HepG2 (cell line): ENCODE results near the gene TRIM28. TPM values are rescaled to one million over a fixed set of nuclear protein-coding genes. Genes with fewer than 3 reads are reported as not detected.

Source experiments
- ATAC-seq: fragments of 200-7000 bp; cut with Tn5 transposase; 3 replicates; pipeline ENCODE4 v1.9.1; 2020; ENCODE audit warnings: mild to moderate bottlenecking, moderate library complexity
- BruUV-seq: library from RNA; stranded (reverse); fragments of 400-500 nt; replicated peaks from 2 replicates; lab custom pipeline; 2021; lab: Mats Ljungman, UMichigan
- CTCF ChIA-PET: fragments of 300-600 bp; formaldehyde crosslinking; extraction: SDS; loops from one replicate; lab custom pipeline; 2021; ENCODE audit warnings: low total read pairs, inconsistent platforms, low intra/inter-chr PET ratio; lab: Yijun Ruan, JAX
- POLR2A ChIA-PET: fragments of 350-600 bp; sonication (Branson Sonifier 250); formaldehyde crosslinking; loops from one replicate; lab custom pipeline; 2020; ENCODE audit warnings: antibody characterized with exemption, inconsistent platforms; lab: Yijun Ruan, JAX
- DNase-seq: peaks from one replicate; pipeline ENCODE4 v3.0.0-alpha.2; 2015; ENCODE audit warnings: low spot score
- FAIRE-seq: peaks from 3 replicates; lab custom pipeline; 2011; peaks lifted over from hg19 to GRCh38; lab: Jason Lieb, UNC
- H2AFZ ChIP-seq: one replicate; pipeline ENCODE4 v1.6.1; 2011; ENCODE audit warnings: low read length, inconsistent platforms
- H3K27ac ChIP-seq: fragments of 300-600 bp; 3 replicates; pipeline ENCODE4 v1.8.0; 2011; ENCODE audit warnings: mixed run types, mild to moderate bottlenecking, mixed read lengths, low read length, inconsistent platforms; ENCODE audit not compliant: insufficient read depth; ENCODE audit errors: extremely low read length
- H3K27me3 ChIP-seq, 2 experiments: fragments of 200-600 bp in 1 of 2; 2 replicates in 1 of 2; 3 replicates in 1 of 2; pipeline versions ENCODE4 v1.6.0 to v1.8.0; 2011; ENCODE audit warnings: low read length in 2 of 2, mild to moderate bottlenecking in 2 of 2, moderate library complexity in 2 of 2, inconsistent platforms in 1 of 2; ENCODE audit not compliant: insufficient read depth in 2 of 2, control insufficient read depth in 1 of 2
- H3K36me3 ChIP-seq, 2 experiments: fragments of 200-600 bp in 1 of 2; replicated peaks in 1 of 2; 2 replicates in 1 of 2; 3 replicates in 1 of 2; pipeline versions ENCODE4 v1.5.1 to v1.8.0; 2011; ENCODE audit warnings: low read length in 2 of 2, inconsistent platforms in 1 of 2; ENCODE audit not compliant: insufficient read depth in 2 of 2, control insufficient read depth in 1 of 2
- H3K4me1 ChIP-seq: 2 replicates; pipeline ENCODE4 v1.5.1; 2012; ENCODE audit warnings: low read length, inconsistent platforms; ENCODE audit not compliant: insufficient read depth
- H3K4me2 ChIP-seq: 2 replicates; pipeline ENCODE4 v1.6.0; 2011; ENCODE audit warnings: low read depth, low read length, inconsistent platforms
- H3K4me3 ChIP-seq, 3 experiments: fragments of 200-600 bp in 1 of 3; sonication (generic), shearing (Covaris generic) in 1 of 3; replicated peaks in 1 of 3; 2 replicates each; pipeline ENCODE4 v1.5.1; 2011 to 2016; ENCODE audit warnings: low read length in 3 of 3, inconsistent platforms in 2 of 3, low read depth in 2 of 3, mild to moderate bottlenecking in 2 of 3, control low read depth in 1 of 3, mixed read lengths in 1 of 3; ENCODE audit not compliant: insufficient read depth in 1 of 3
- H3K79me2 ChIP-seq: one replicate; pipeline ENCODE4 v1.6.1; 2011; ENCODE audit warnings: low read length, inconsistent platforms; ENCODE audit not compliant: insufficient read depth
- H3K9ac ChIP-seq: 2 replicates; pipeline ENCODE4 v1.6.0; 2011; ENCODE audit warnings: mild to moderate bottlenecking, low read depth, low read length, inconsistent platforms; ENCODE audit not compliant: insufficient read depth
- H3K9me3 ChIP-seq: 2 replicates; pipeline ENCODE4 v1.5.1; 2012; ENCODE audit warnings: mild to moderate bottlenecking, low read length
- H4K20me1 ChIP-seq: 2 replicates; pipeline ENCODE4 v1.6.0; 2011; ENCODE audit warnings: inconsistent platforms, mild to moderate bottlenecking, low read length, moderate library complexity; ENCODE audit not compliant: insufficient read depth
- CC2D1A ChIP-seq: sonication (generic); formaldehyde crosslinking; IDR thresholded peaks from 2 replicates; pipeline ENCODE4 v1.8.1; 2023; ENCODE audit warnings: mild to moderate bottlenecking, missing genetic modification reagents
- CTCF ChIP-seq: sonication (generic); formaldehyde crosslinking; IDR thresholded peaks from 2 replicates; pipeline ENCODE4 v1.5.0; 2020; ENCODE audit warnings: mild to moderate bottlenecking, missing genetic modification reagents, moderate library complexity
- EEA1 ChIP-seq: sonication (generic); formaldehyde crosslinking; IDR thresholded peaks from 2 replicates; pipeline ENCODE4 v1.5.1; 2020; ENCODE audit warnings: mild to moderate bottlenecking, missing genetic modification reagents, borderline replicate concordance
- ETV5 ChIP-seq: IDR thresholded peaks from 2 replicates; pipeline ENCODE4 v1.6.1; 2018; ENCODE audit warnings: missing biosample characterization, missing genetic modification reagents, inconsistent platforms, borderline replicate concordance
- MED13 ChIP-seq: sonication (generic); formaldehyde crosslinking; IDR thresholded peaks from 2 replicates; pipeline ENCODE4 v1.5.0; 2020; ENCODE audit warnings: missing genetic modification reagents
- MLLT10 ChIP-seq: sonication (generic); formaldehyde crosslinking; IDR thresholded peaks from 2 replicates; pipeline ENCODE4 v1.4.0; 2020; ENCODE audit warnings: missing genetic modification reagents
- MTF1 ChIP-seq: sonication (generic); formaldehyde crosslinking; IDR thresholded peaks from 2 replicates; pipeline ENCODE4 v1.5.0; 2020; ENCODE audit warnings: missing genetic modification reagents
- NCOR1 ChIP-seq: fragments of 200-600 bp; sonication (generic); IDR thresholded peaks from 2 replicates; pipeline ENCODE4 v1.7.0; 2017; ENCODE audit warnings: antibody characterized with exemption, low read length, borderline replicate concordance
- POLR2G ChIP-seq: fragments of 200-400 bp; formaldehyde crosslinking; IDR thresholded peaks from 2 replicates; pipeline ENCODE4 v1.6.1; 2018; ENCODE audit warnings: mild to moderate bottlenecking, low read depth, low read length, moderate library complexity
- RCOR2 ChIP-seq: IDR thresholded peaks from 2 replicates; pipeline ENCODE4 v1.6.1; 2016; ENCODE audit warnings: missing biosample characterization, missing genetic modification reagents
- RFXANK ChIP-seq: IDR thresholded peaks from 2 replicates; pipeline ENCODE4 v1.6.1; 2016
- SMAD3 ChIP-seq: sonication (generic); formaldehyde crosslinking; IDR thresholded peaks from 2 replicates; pipeline ENCODE4 v1.4.0; 2020; ENCODE audit warnings: missing genetic modification reagents
- TAF15 ChIP-seq: fragments of 200-400 bp; formaldehyde crosslinking; IDR thresholded peaks from one replicate; pipeline ENCODE4 v1.6.1; 2018; ENCODE audit warnings: mild to moderate bottlenecking, low read depth, low read length; ENCODE audit not compliant: poor library complexity, severe bottlenecking
- TEAD2 ChIP-seq: sonication (generic); formaldehyde crosslinking; IDR thresholded peaks from 2 replicates; pipeline ENCODE4 v1.9.0; 2021; ENCODE audit warnings: missing genetic modification reagents
- TOE1 ChIP-seq: sonication (generic); formaldehyde crosslinking; IDR thresholded peaks from 2 replicates; pipeline ENCODE4 v1.4.0; 2020; ENCODE audit warnings: mild to moderate bottlenecking, missing genetic modification reagents
- ZMYM2 ChIP-seq: sonication (generic); formaldehyde crosslinking; IDR thresholded peaks from 2 replicates; pipeline ENCODE4 v1.8.0; 2022; ENCODE audit warnings: mild to moderate bottlenecking, missing genetic modification reagents
- ZNF205 ChIP-seq: IDR thresholded peaks from 2 replicates; pipeline ENCODE4 v1.6.1; 2018; ENCODE audit warnings: missing biosample characterization, missing genetic modification reagents
- ZNF225 ChIP-seq: sonication (generic); formaldehyde crosslinking; IDR thresholded peaks from 2 replicates; pipeline ENCODE4 v1.4.0; 2020; ENCODE audit warnings: mild to moderate bottlenecking, missing genetic modification reagents
- ZNF263 ChIP-seq: sonication (generic); formaldehyde crosslinking; IDR thresholded peaks from 2 replicates; pipeline ENCODE4 v1.4.0; 2020; ENCODE audit warnings: missing genetic modification reagents
- ZNF281 ChIP-seq: sonication (generic); formaldehyde crosslinking; IDR thresholded peaks from 2 replicates; pipeline ENCODE4 v1.4.0; 2020; ENCODE audit warnings: missing genetic modification reagents, borderline replicate concordance
- ZNF567 ChIP-seq: sonication (generic); formaldehyde crosslinking; IDR thresholded peaks from 2 replicates; pipeline ENCODE4 v1.8.1; 2023; ENCODE audit warnings: mild to moderate bottlenecking, missing genetic modification reagents, borderline replicate concordance
- ZNF75D ChIP-seq: sonication (generic); formaldehyde crosslinking; IDR thresholded peaks from 2 replicates; pipeline ENCODE4 v1.8.1; 2023; ENCODE audit warnings: missing genetic modification reagents, mild to moderate bottlenecking, borderline replicate concordance
- WGBS: methylation state at CpG from one replicate; pipeline ENCODE4 v1.1.6; 2017; ENCODE audit warnings: low lambda C conversion rate; 5-methylcytosine and 5-hydroxymethylcytosine counted together
- in situ Hi-C: cut with HindIII; loops from 2 replicates; pipeline ENCODE4 v1.10.0; 2017; ENCODE audit warnings: low pct_unique_long_range_greater_than_20kb; ENCODE audit not compliant: extremely low pct_ligation_motif_present
- intact Hi-C: fragments of 100-400 bp; cut with micrococcal nuclease; formaldehyde crosslinking; loops from one replicate; pipeline ENCODE4 v1.10.0; 2022; ENCODE audit not compliant: unreplicated experiment
- polyA plus RNA-seq, 8 experiments: library from polyadenylated mRNA; depleted of rRNA in 3 of 8; stranded (reverse) in 7 of 8; unstranded in 1 of 8; fragments of >200 nt; fragmentation: Illumina TruSeq in 4 of 8; extraction: Trizol in 4 of 8; gene quantifications; 2 replicates each; pipeline versions ENCODE4 v1.2.1 to v1.2.3, GENCODE V29; 2011 to 2016; ENCODE audit warnings: low read depth in 4 of 8, missing spikeins in 1 of 8, mixed read lengths in 1 of 8; ENCODE audit not compliant: insufficient read depth in 1 of 8
- total RNA-seq, 5 experiments: library from RNA; depleted of rRNA; stranded (reverse); fragments of >200 nt; fragmentation: Illumina TruSeq; extraction: Trizol; gene quantifications; 2 replicates each; pipeline ENCODE4 v1.2.3, GENCODE V29; 2016; ENCODE audit warnings: low read depth in 1 of 5

The TRIM28 gene
- total and polyA plus RNA-seq, 2 of the 13 experiments (the other 11 are each of a cell fraction or from before 2014, with no cell fraction given), result 361 to 439 TPM

GRCh38 chr19:58519087-58519354 is 24.8 kb upstream of the TRIM28 start:
- CTCF ChIA-PET, result no interaction called here
- POLR2A ChIA-PET, result interaction anchor here (0.8 to 4.1 kb wide), 11 partner anchors 8 to 193 kb away, joined by 3 to 59 read pairs (median 14); partner anchors contain the start of genes CHMP2A, SLC27A5, TRIM28 and UBE2M
- peak overlapping the region; percentile 88 for H3K27ac ChIP-seq
- H2AFZ ChIP-seq, result no peak overlapping the region
- FAIRE-seq (peak; percentile 54), DNase-seq (peak; percentile 73), ATAC-seq (peak; percentile 73)
- H3K4me2 ChIP-seq, result peak overlapping the region; percentile 93
- H4K20me1 ChIP-seq, result no peaks in the 10 kb centered on the region
- H3K4me1 ChIP-seq, result peaks cover 31% of the 10 kb centered on the region
- 2% methylated on average over 9 of the region's 14 CpGs for WGBS
- H3K79me2 ChIP-seq, result peaks cover 25% of the 10 kb centered on the region
- no peaks in the 10 kb centered on the region; a peak in 1 of 5 replicates for H3K27me3 ChIP-seq
- peak overlapping the region; percentile 89 for H3K9ac ChIP-seq
- in situ Hi-C loops, result no loop called here
- peaks cover 5 to 6% of the 10 kb centered on the region in 2 experiments; a peak in 4 of 5 replicates for H3K36me3 ChIP-seq
- H3K9me3 ChIP-seq, result no peaks in the 10 kb centered on the region
- no TSS peak for BruUV-seq
- intact Hi-C loops, result loop anchor here (2.0 to 5.0 kb wide), 3 partner anchors 20 to 192 kb away; partner anchors contain the start of genes ZNF324 and ZSCAN22
- peak overlapping the region; percentile 78 to 94 (median 90) for H3K4me3 ChIP-seq
- TF ChIP-seq RCOR2 (CRISPR knock-in tag), result 0 out of 2 replicates have a peak, but pooled peaks have one; percentile 3
- peak; percentile 41 for TF ChIP-seq TAF15
- TF ChIP-seq MTF1 (CRISPR knock-in tag), result 0 out of 2 replicates have a peak, but pooled peaks have one; percentile 26
- 0 out of 2 replicates have a peak, but pooled peaks have one; percentile 1 for TF ChIP-seq ZNF567 (CRISPR knock-in tag)
- 0 out of 2 replicates have a peak, but pooled peaks have one; percentile 27 for TF ChIP-seq EEA1 (CRISPR knock-in tag)
- TF ChIP-seq MLLT10 (CRISPR knock-in tag), result no peak
- TF ChIP-seq ZNF205 (CRISPR knock-in tag), result 0 out of 2 replicates have a peak, but pooled peaks have one; percentile 30
- no peak for TF ChIP-seq ZNF281 (CRISPR knock-in tag)
- TF ChIP-seq POLR2G, result 0 out of 2 replicates have a peak, but pooled peaks have one; percentile 15
- peak; percentile 72; the same call in 1 of the 2 replicates for TF ChIP-seq MED13 (CRISPR knock-in tag)
- 0 out of 2 replicates have a peak, but pooled peaks have one; percentile 15 for TF ChIP-seq ZNF225 (CRISPR knock-in tag)
- no peak for TF ChIP-seq NCOR1
- TF ChIP-seq ZNF263 (CRISPR knock-in tag), result peak; percentile 15; the same call in 1 of the 2 replicates
- 0 out of 2 replicates have a peak, but pooled peaks have one; percentile 23 for TF ChIP-seq ZMYM2
- TF ChIP-seq SMAD3 (CRISPR knock-in tag), result no peak
- 0 out of 2 replicates have a peak, but pooled peaks have one; percentile 41 for TF ChIP-seq TEAD2
- TF ChIP-seq CTCF (CRISPR knock-in tag), result peak; percentile 74
- TF ChIP-seq CC2D1A (CRISPR knock-in tag), result 0 out of 2 replicates have a peak, but pooled peaks have one; percentile 4
- 0 out of 2 replicates have a peak, but pooled peaks have one; percentile 13 for TF ChIP-seq ETV5 (CRISPR knock-in tag)
- TF ChIP-seq ZNF75D (CRISPR knock-in tag), result peak; percentile 50; the same call in 1 of the 2 replicates
- no peak for TF ChIP-seq TOE1 (CRISPR knock-in tag)
- no peak for TF ChIP-seq RFXANK (CRISPR knock-in tag)
